ENCODE data around the gene C11orf58. TPM values are rescaled to one million over a fixed set of nuclear protein-coding genes. Genes with fewer than 3 reads are reported as not detected.

Gene C11orf58
- total RNA-seq, 4 donors from 2014 or later = 65.5 to 115 (median 99.9) TPM

DNA sequence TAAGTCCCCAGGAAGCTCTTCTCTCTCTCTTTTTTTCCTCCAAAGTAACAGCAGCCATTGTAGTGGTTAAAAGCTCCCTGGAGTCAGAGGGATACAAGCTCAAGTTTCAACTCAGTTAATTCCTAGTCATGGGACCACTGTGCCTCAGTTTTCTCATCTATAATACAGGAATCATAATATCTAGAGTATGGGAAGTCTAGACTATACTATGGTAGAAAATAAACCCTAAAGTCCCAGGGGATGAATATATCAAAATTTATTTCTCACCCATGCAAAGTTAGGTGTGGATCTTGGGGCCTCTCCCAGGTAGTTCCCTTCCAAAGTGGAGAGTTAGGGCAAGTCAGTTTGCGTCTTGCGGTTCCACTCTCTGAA, 33.7 kb downstream of the C11orf58 start:
- WGBS, 2 donors (ENCODE audit: low coverage in 1 of 2) = 100% methylated on average over 2 of the region's 2 CpGs
- intact Hi-C loops (cut with DNase I; ENCODE audit: low total_unique reads) (no loop called here), in situ Hi-C loops (cut with MboI; ENCODE audit: low pct_ligation_motif_present in 1 of 4, low pct_unique_long_range_greater_than_20kb in 1 of 4, low sequenced_read_pairs in 3 of 4) (no loop called here)
- Histone ChIP-seq H3K27ac (no peak overlapping the region), H3K9me3 (no peaks in the 10 kb centered on the region), H3K4me3 (no peak overlapping the region), H3K36me3 (no peaks in the 10 kb centered on the region), H3K4me1 (no peaks in the 10 kb centered on the region), H3K27me3 (no peaks in the 10 kb centered on the region)
- DNase-seq = no peak
- TF ChIP-seq EP300 (IDR thresholded peaks at IDR 0.05; ENCODE audit: low read depth) (no peak), POLR2A (IDR thresholded peaks at IDR 0.05) (no peak), POLR2AphosphoS5 (IDR thresholded peaks at IDR 0.05) (no peak)
- TF ChIP-seq, protein P1, sequence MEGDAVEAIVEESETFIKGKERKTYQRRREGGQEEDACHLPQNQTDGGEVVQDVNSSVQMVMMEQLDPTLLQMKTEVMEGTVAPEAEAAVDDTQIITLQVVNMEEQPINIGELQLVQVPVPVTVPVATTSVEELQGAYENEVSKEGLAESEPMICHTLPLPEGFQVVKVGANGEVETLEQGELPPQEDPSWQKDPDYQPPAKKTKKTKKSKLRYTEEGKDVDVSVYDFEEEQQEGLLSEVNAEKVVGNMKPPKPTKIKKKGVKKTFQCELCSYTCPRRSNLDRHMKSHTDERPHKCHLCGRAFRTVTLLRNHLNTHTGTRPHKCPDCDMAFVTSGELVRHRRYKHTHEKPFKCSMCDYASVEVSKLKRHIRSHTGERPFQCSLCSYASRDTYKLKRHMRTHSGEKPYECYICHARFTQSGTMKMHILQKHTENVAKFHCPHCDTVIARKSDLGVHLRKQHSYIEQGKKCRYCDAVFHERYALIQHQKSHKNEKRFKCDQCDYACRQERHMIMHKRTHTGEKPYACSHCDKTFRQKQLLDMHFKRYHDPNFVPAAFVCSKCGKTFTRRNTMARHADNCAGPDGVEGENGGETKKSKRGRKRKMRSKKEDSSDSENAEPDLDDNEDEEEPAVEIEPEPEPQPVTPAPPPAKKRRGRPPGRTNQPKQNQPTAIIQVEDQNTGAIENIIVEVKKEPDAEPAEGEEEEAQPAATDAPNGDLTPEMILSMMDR (IDR thresholded peaks at IDR 0.05) = no peak

DNA sequence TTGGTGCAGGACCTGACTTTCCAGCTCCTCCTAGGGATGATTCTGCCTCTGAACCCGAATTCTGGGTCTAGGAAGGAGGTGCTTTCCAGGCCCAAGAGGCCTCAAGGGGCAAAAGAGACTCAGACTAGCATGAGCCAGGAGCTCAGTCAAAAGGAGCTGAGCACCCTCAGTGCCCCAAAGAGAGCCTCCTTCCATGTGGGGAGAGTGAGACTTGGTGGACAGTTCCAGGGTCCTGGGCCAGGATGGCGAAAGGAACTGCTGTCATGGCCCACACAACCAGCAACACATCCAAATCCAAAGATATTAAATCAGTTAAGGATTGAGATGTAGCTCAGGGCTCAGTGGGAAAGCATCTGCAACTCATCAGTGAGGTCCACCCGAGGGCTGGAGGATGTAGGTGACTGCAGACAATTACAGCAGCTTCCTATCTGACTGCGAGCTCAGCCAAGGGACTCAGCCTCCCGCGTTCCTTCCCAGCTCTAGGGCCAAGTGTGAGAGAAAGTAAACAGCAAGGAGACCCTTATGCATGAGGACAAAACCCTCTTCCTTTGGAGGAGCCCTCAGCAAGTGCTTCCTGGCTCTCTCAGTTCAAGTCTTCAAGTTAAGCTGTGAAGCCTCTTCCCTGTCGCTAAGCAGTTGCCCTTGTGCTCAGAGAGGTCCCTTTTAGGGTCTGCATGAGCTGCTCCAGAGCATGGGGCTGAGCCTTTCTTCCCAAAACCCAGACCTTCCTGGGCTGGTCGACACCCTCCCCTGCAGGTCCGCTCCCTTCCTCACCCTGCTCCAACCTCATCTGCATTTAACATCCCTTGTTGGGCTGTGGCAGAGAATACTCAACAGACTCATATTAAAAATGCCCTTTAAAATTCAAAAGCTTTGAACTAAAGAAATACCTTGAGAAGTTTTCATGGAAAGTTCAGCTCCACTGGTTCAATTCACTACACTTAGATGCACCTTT, 35.8 kb downstream of the C11orf58 start:
- Histone ChIP-seq H3K27me3 (no peaks in the 10 kb centered on the region), H3K36me3 (no peaks in the 10 kb centered on the region), H3K27ac (no peak overlapping the region), H3K4me3 (no peak overlapping the region), H3K4me1 (peaks cover 0 to 2% (median 0%) of the 10 kb centered on the region in 4 donors), H3K9me3 (no peaks in the 10 kb centered on the region)
- TF ChIP-seq POLR2AphosphoS5 (IDR thresholded peaks at IDR 0.05) = no peak
- TF ChIP-seq POLR2A (IDR thresholded peaks at IDR 0.05) = no peak
- TF ChIP-seq, protein P1 (IDR thresholded peaks at IDR 0.05) = no peak
- no peak for TF ChIP-seq EP300 (IDR thresholded peaks at IDR 0.05; ENCODE audit: low read depth)
- WGBS, 2 donors (ENCODE audit: low coverage in 1 of 2) = 73% methylated on average over 9 of the region's 9 CpGs; no CpG with 5 or more reads in 1 of the 2 donors
- intact Hi-C loops (cut with DNase I; ENCODE audit: low total_unique reads) (no loop called here), in situ Hi-C loops (cut with MboI; ENCODE audit: low pct_ligation_motif_present in 1 of 4, low pct_unique_long_range_greater_than_20kb in 1 of 4, low sequenced_read_pairs in 3 of 4) (no loop called here)
- no peak for DNase-seq

DNA sequence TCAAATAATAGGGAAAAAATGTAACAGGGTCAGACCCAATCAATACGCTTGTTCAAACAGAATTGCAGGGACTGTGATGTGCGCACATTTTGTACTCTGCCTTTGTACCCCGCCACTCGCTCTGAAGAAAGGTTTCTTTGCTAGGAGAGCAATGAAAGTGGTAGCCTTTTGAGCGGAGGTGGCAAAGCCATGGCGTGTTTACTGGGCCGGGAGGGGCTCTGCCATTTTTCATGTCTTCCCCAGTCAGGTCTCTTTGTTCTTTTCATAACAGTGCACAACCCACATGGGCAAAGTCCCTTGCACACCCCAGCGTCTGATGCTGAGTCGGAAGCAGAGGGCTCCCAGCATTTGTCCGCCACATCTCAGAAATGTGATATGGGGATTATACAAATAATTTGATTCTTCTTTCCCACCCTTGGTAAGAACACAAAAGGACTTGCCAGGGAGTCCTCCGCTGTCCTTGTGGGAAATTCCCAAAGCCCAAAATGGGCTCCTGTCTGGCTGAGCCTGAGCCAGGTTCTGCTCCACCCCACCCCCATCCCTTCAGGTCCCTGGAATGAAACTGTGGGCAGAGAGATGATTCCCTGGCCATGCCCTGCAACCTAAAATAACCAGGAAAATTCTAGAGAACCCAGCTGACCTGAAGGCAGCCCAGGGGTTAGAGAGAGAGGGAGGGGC, 36.6 kb downstream of the C11orf58 start:
- 90 to 93% methylated on average over 3 to 11 of the region's 11 CpGs for WGBS, 2 donors (ENCODE audit: low coverage in 1 of 2)
- H3K36me3 ChIP-seq = no peaks in the 10 kb centered on the region

More for the DNA sequence above, 36.6 kb downstream of the C11orf58 start:
- Histone ChIP-seq H3K4me3 (no peak overlapping the region), H3K27ac (no peak overlapping the region), H3K27me3 (no peaks in the 10 kb centered on the region), H3K4me1 (peaks cover 0 to 6% (median 0%) of the 10 kb centered on the region in 4 donors), H3K9me3 (no peaks in the 10 kb centered on the region)
- in situ Hi-C loops (cut with MboI; ENCODE audit: low pct_ligation_motif_present in 1 of 4, low pct_unique_long_range_greater_than_20kb in 1 of 4, low sequenced_read_pairs in 3 of 4) = no loop called here
- intact Hi-C loops (cut with DNase I; ENCODE audit: low total_unique reads) = no loop called here
- no peak for TF ChIP-seq POLR2A (IDR thresholded peaks at IDR 0.05)
- TF ChIP-seq EP300 (IDR thresholded peaks at IDR 0.05; ENCODE audit: low read depth) = no peak
- no peak for TF ChIP-seq POLR2AphosphoS5 (IDR thresholded peaks at IDR 0.05)
- TF ChIP-seq, protein P1 (IDR thresholded peaks at IDR 0.05) = no peak
- no peak for DNase-seq

Data from transverse colon (tissue), 4 donors.